Glutamatergic neuron (in vitro differentiated cells): ENCODE data around the gene SHB. TPM values are rescaled to one million over a fixed set of nuclear protein-coding genes. Genes with fewer than 3 reads are reported as not detected.

Experiments used
- DNase-seq: peaks from one replicate; pipeline ENCODE4 v3.0.0; 2022
- H3K27ac Mint-ChIP-seq: one replicate; pipeline ENCODE4 v1.8.0; 2020; ENCODE audit warnings: mild to moderate bottlenecking, mixed read lengths, inconsistent platforms; ENCODE audit not compliant: unreplicated experiment
- H3K27me3 Mint-ChIP-seq: one replicate; pipeline ENCODE4 v1.8.0; 2020; ENCODE audit warnings: mild to moderate bottlenecking, moderate library complexity, mixed read lengths, inconsistent platforms; ENCODE audit not compliant: unreplicated experiment
- H3K36me3 Mint-ChIP-seq: one replicate; pipeline ENCODE4 v1.8.0; 2020; ENCODE audit warnings: mild to moderate bottlenecking, mixed read lengths, inconsistent platforms; ENCODE audit not compliant: unreplicated experiment
- H3K4me1 Mint-ChIP-seq: one replicate; pipeline ENCODE4 v1.8.0; 2020; ENCODE audit warnings: mild to moderate bottlenecking, low read depth, mixed read lengths, inconsistent platforms; ENCODE audit not compliant: unreplicated experiment
- H3K4me3 Mint-ChIP-seq: one replicate; pipeline ENCODE4 v1.8.0; 2020; ENCODE audit warnings: mild to moderate bottlenecking, mixed read lengths, inconsistent platforms; ENCODE audit not compliant: unreplicated experiment
- H3K9me3 Mint-ChIP-seq: one replicate; pipeline ENCODE4 v1.8.0; 2020; ENCODE audit warnings: mild to moderate bottlenecking, moderate library complexity, mixed read lengths, inconsistent platforms; ENCODE audit not compliant: unreplicated experiment
- CTCF ChIP-seq: fragments of 200-600 bp; sonication (generic); IDR thresholded peaks from one replicate; pipeline ENCODE4 v1.5.0; 2021; ENCODE audit not compliant: partially characterized antibody, unreplicated experiment
- total RNA-seq: library from RNA; stranded (reverse); fragmentation: NEBNext Ultra II Directional; extraction: Animal tissue kit (Norgen Biotek cat#: 25700); gene quantifications from one replicate; pipeline ENCODE4 v1.2.1, GENCODE V29; 2021; ENCODE audit not compliant: unreplicated experiment

SHB gene
- total RNA-seq, 1 donor from 2014 or later, result 31.7 TPM

GRCh38 chr9:37964740-37965081 lies 104.3 kb downstream of the SHB start:
- H3K27ac Mint-ChIP-seq, result peak overlapping the region; percentile 44
- no peak for TF ChIP-seq CTCF
- DNase-seq, result no peak
- no peak overlapping the region for H3K4me3 Mint-ChIP-seq
- peaks cover 9% of the 10 kb centered on the region for H3K27me3 Mint-ChIP-seq
- H3K36me3 Mint-ChIP-seq, result no peaks in the 10 kb centered on the region
- peaks cover 5% of the 10 kb centered on the region for H3K9me3 Mint-ChIP-seq
- peaks cover 7% of the 10 kb centered on the region for H3K4me1 Mint-ChIP-seq

- TF ChIP-seq CTCF, result no peak
- no peak for DNase-seq
- no peaks in the 10 kb centered on the region for H3K36me3 Mint-ChIP-seq
- peaks cover 6% of the 10 kb centered on the region for H3K9me3 Mint-ChIP-seq
- H3K4me1 Mint-ChIP-seq, result peaks cover 7% of the 10 kb centered on the region
- no peak overlapping the region for H3K4me3 Mint-ChIP-seq
- peaks cover 9% of the 10 kb centered on the region for H3K27me3 Mint-ChIP-seq
- H3K27ac Mint-ChIP-seq, result peak overlapping the region; percentile 44
Measured at GRCh38 chr9:37963936-37964739, 104.9 kb downstream of the SHB start.

GRCh38 chr9:37961351-37961750 lies 107.7 kb downstream of the SHB start:
- no peak for TF ChIP-seq CTCF
- H3K4me1 Mint-ChIP-seq, result peaks cover 13% of the 10 kb centered on the region
- H3K4me3 Mint-ChIP-seq, result no peak overlapping the region
- no peak for DNase-seq
- H3K27ac Mint-ChIP-seq, result no peak overlapping the region
- H3K9me3 Mint-ChIP-seq, result peaks cover 9% of the 10 kb centered on the region
- H3K27me3 Mint-ChIP-seq, result peaks cover 11% of the 10 kb centered on the region
- no peaks in the 10 kb centered on the region for H3K36me3 Mint-ChIP-seq

- Mint-ChIP-seq H3K9me3 (peaks cover 9% of the 10 kb centered on the region), H3K4me3 (no peak overlapping the region), H3K4me1 (peaks cover 13% of the 10 kb centered on the region), H3K27ac (no peak overlapping the region), H3K27me3 (peaks cover 11% of the 10 kb centered on the region), H3K36me3 (no peaks in the 10 kb centered on the region)
- no peak for TF ChIP-seq CTCF
- no peak for DNase-seq
Measured at GRCh38 chr9:37960631-37961030, 108.4 kb downstream of the SHB start.

DNA sequence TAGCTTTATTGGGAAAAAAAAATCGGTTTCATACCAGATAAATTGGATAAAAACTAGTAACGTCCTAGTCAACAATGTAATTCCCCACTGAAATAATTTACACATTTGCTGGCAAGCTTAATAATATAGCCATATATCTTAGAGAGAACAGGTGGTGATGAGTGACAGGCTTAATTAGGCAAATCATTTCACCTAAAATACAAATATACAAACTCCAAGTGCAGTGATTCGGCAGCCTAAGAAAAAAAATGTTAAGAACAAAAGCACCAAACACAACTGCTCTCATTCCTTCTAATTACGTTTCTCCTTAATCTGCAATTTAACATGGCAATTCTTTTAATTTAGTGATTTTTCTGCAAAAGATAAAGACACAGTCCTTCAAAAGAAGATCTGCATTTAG lies 109.1 kb downstream of the SHB start:
- H3K27me3 Mint-ChIP-seq, result peaks cover 11% of the 10 kb centered on the region
- H3K4me3 Mint-ChIP-seq, result no peak overlapping the region
- peaks cover 8% of the 10 kb centered on the region for H3K9me3 Mint-ChIP-seq
- no peak for TF ChIP-seq CTCF
- DNase-seq, result no peak
- H3K4me1 Mint-ChIP-seq, result peaks cover 13% of the 10 kb centered on the region
- H3K27ac Mint-ChIP-seq, result no peak overlapping the region
- H3K36me3 Mint-ChIP-seq, result no peaks in the 10 kb centered on the region
